SK-N-SH (cell line): ENCODE results near the gene CEP85. TPM values are rescaled to one million over a fixed set of nuclear protein-coding genes. Genes with fewer than 3 reads are reported as not detected.

Experiments
- CTCF ChIA-PET: fragments of 300-600, 350-600 bp; formaldehyde crosslinking; extraction: SDS; loops from one replicate; lab custom pipeline; 2021; lab: Yijun Ruan, JAX
- POLR2A ChIA-PET: fragments of 350-600 bp; sonication (Branson Sonifier 250); formaldehyde crosslinking; extraction: SDS; loops from one replicate; lab custom pipeline; 2020; ENCODE audit warnings: antibody characterized with exemption, inconsistent platforms; lab: Yijun Ruan, JAX
- DNase-seq: peaks from one replicate; pipeline ENCODE4 v3.0.0; 2012
- H2AFZ ChIP-seq: fragments of 200-600 bp; sonication (generic); 2 replicates; pipeline ENCODE4 v1.8.1; 2016; ENCODE audit warnings: antibody characterized with exemption, mild to moderate bottlenecking, low read depth
- H3F3A ChIP-seq: fragments of 200-600 bp; sonication (generic); replicated peaks from 2 replicates; pipeline ENCODE3; 2016; ENCODE audit warnings: antibody characterized with exemption, mild to moderate bottlenecking; ENCODE audit not compliant: insufficient read depth
- H3K27ac ChIP-seq, 2 experiments: fragments of 200-500 bp in 1 of 2; fragments of 200-600 bp in 1 of 2; sonication (Bioruptor generic) in 1 of 2; sonication (generic), shearing (Covaris generic) in 1 of 2; 2 replicates each; pipeline versions ENCODE4 v1.5.1 to v1.6.1; 2014 to 2016; ENCODE audit warnings: low read depth in 2 of 2, inconsistent platforms in 1 of 2, low read length in 1 of 2, mild to moderate bottlenecking in 1 of 2, mixed read lengths in 1 of 2
- H3K27me3 ChIP-seq: fragments of 200-600 bp; sonication (generic), shearing (Covaris generic); 2 replicates; pipeline ENCODE4 v1.6.1; 2016; ENCODE audit warnings: mixed run types; ENCODE audit not compliant: insufficient read depth
- H3K36me3 ChIP-seq, 2 experiments: fragments of 200-500 bp in 1 of 2; fragments of 200-600 bp in 1 of 2; sonication (Bioruptor generic) in 1 of 2; sonication (generic) in 1 of 2; replicated peaks in 1 of 2; 2 replicates each; pipeline versions ENCODE3 to v1.5.1; 2014 to 2016; ENCODE audit warnings: low read length in 1 of 2, mild to moderate bottlenecking in 1 of 2; ENCODE audit not compliant: insufficient read depth in 2 of 2, control insufficient read depth in 1 of 2
- H3K4me1 ChIP-seq, 2 experiments: fragments of 200-500 bp in 1 of 2; fragments of 200-600 bp in 1 of 2; sonication (Bioruptor generic) in 1 of 2; sonication (generic), shearing (Covaris generic) in 1 of 2; 2 replicates each; pipeline versions ENCODE4 v1.5.1 to v1.6.1; 2014 to 2016; ENCODE audit warnings: low read depth in 1 of 2, low read length in 1 of 2, mixed run types in 1 of 2; ENCODE audit not compliant: insufficient read depth in 2 of 2, control insufficient read depth in 1 of 2
- H3K4me2 ChIP-seq: fragments of 200-600 bp; sonication (generic), shearing (Covaris generic); 2 replicates; pipeline ENCODE4 v1.6.1; 2017; ENCODE audit warnings: mixed run types
- H3K4me3 ChIP-seq, 2 experiments: fragments of 200-500 bp in 1 of 2; fragments of 200-600 bp in 1 of 2; sonication (Bioruptor generic) in 1 of 2; sonication (generic), shearing (Covaris generic) in 1 of 2; 2 replicates each; pipeline versions ENCODE4 v1.5.1 to v1.8.1; 2014 to 2016; ENCODE audit warnings: low read depth in 2 of 2, inconsistent platforms in 1 of 2, low read length in 1 of 2, mild to moderate bottlenecking in 1 of 2, mixed read lengths in 1 of 2, moderate library complexity in 1 of 2
- H3K79me2 ChIP-seq: fragments of 200-600 bp; sonication (generic); 2 replicates; pipeline ENCODE4 v1.8.1; 2017; ENCODE audit warnings: mild to moderate bottlenecking; ENCODE audit not compliant: insufficient read depth
- H3K9ac ChIP-seq: fragments of 200-600 bp; sonication (generic); 2 replicates; pipeline ENCODE4 v1.6.1; 2017; ENCODE audit warnings: mixed run types
- H3K9me2 ChIP-seq: fragments of 200-600 bp; sonication (generic); 2 replicates; pipeline ENCODE4 v1.6.1; 2017; ENCODE audit warnings: mixed run types
- H3K9me3 ChIP-seq: fragments of 200-600 bp; sonication (generic); 2 replicates; pipeline ENCODE4 v1.6.1; 2017; ENCODE audit warnings: mixed run types, mild to moderate bottlenecking, moderate library complexity
- H4K20me1 ChIP-seq: fragments of 200-600 bp; sonication (generic); 2 replicates; pipeline ENCODE4 v1.6.1; 2017; ENCODE audit warnings: mild to moderate bottlenecking, mixed run types; ENCODE audit not compliant: insufficient read depth
- CHD2 ChIP-seq: fragments of 150-350 bp; IDR thresholded peaks from 2 replicates; pipeline ENCODE4 v1.6.1; 2018; ENCODE audit warnings: low read length; ENCODE audit not compliant: partially characterized antibody
- ELF1 ChIP-seq: IDR thresholded peaks from 2 replicates; pipeline ENCODE4 v1.4.0; 2012
- FOXJ3 ChIP-seq: sonication (generic); formaldehyde crosslinking; IDR thresholded peaks from 2 replicates; pipeline ENCODE4 v1.5.1; 2020; ENCODE audit warnings: mild to moderate bottlenecking, missing genetic modification reagents
- FOXM1 ChIP-seq: IDR thresholded peaks from 2 replicates; pipeline ENCODE4 v1.4.0; 2012; ENCODE audit warnings: low read depth, mild to moderate bottlenecking
- JUND ChIP-seq: IDR thresholded peaks from 2 replicates; pipeline ENCODE4 v1.4.0; 2012
- MEF2A ChIP-seq: IDR thresholded peaks from 2 replicates; pipeline ENCODE4 v1.4.0; 2012; ENCODE audit warnings: low read depth, borderline replicate concordance
- NFIC ChIP-seq: IDR thresholded peaks from 2 replicates; pipeline ENCODE4 v1.4.0; 2012; ENCODE audit warnings: borderline replicate concordance
- NRF1 ChIP-seq: IDR thresholded peaks from 2 replicates; pipeline ENCODE4 v1.6.1; 2012; ENCODE audit warnings: low read depth, mild to moderate bottlenecking, low read length
- POLR2AphosphoS5 ChIP-seq: IDR thresholded peaks from 2 replicates; pipeline ENCODE4 v1.6.1; 2012; ENCODE audit warnings: low read depth, low read length
- SIN3A ChIP-seq: IDR thresholded peaks from 2 replicates; pipeline ENCODE4 v1.6.1; 2012; ENCODE audit warnings: low read depth, mild to moderate bottlenecking, low read length, moderate library complexity, borderline replicate concordance
- TAF1 ChIP-seq: IDR thresholded peaks from 2 replicates; pipeline ENCODE4 v1.6.1; 2012; ENCODE audit warnings: low read depth, mild to moderate bottlenecking, low read length, moderate library complexity, borderline replicate concordance
- TCF12 ChIP-seq: IDR thresholded peaks from 2 replicates; pipeline ENCODE4 v1.4.0; 2012
- YY1 ChIP-seq: IDR thresholded peaks from 2 replicates; pipeline ENCODE4 v1.4.0; 2012; ENCODE audit warnings: low read depth, mild to moderate bottlenecking
- WGBS: methylation state at CpG from one replicate; pipeline ENCODE4 v1.1.6; 2017; ENCODE audit warnings: low lambda C conversion rate; 5-methylcytosine and 5-hydroxymethylcytosine counted together
- polyA plus RNA-seq, 3 experiments: library from polyadenylated mRNA; depleted of rRNA; stranded (reverse); fragments of >200 nt; gene quantifications; 2 replicates each; pipeline ENCODE4 v1.2.3, GENCODE V29; 2012
- TF ChIP-seq, protein P1 (sequence below): IDR thresholded peaks from 2 replicates; pipeline ENCODE4 v1.4.0; 2012; ENCODE audit warnings: low read depth, borderline replicate concordance
- TF ChIP-seq, protein P2 (sequence below): fragments of 150-350 bp; IDR thresholded peaks from 2 replicates; pipeline ENCODE4 v1.6.1; 2017; ENCODE audit warnings: antibody characterized with exemption, low read length, low read depth, borderline replicate concordance
- TF ChIP-seq, protein P3 (sequence below): IDR thresholded peaks from 2 replicates; pipeline ENCODE4 v1.4.0; 2012; ENCODE audit warnings: low read depth
- TF ChIP-seq, protein P4 (sequence below): fragments of 150-350 bp; IDR thresholded peaks from 2 replicates; pipeline ENCODE4 v1.6.1; 2016; ENCODE audit warnings: mild to moderate bottlenecking, low read depth, low read length

The CEP85 gene
- polyA plus RNA-seq, 1 of the 3 experiments (the other 2 are of a cell fraction) = 12.1 TPM

DNA sequence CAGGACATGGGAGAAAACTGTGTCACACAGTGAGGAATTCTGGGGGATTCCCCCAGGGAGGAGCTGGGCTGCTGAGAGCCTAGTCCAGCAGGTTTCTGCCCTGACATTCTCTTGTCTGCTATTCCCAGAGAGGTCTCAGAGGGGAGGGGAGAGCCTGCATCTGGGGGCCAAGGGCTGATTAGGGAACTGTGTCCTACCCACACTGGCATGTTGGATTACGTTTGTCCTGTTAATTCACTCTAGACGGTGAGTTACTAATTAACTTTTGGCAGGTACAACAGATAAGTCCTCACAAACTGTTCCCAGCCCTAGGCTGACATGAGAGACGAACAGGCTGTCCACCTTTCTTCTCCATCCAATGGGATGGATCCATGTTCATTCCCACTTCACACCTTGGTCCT, 43.3 kb downstream of the CEP85 start:
- WGBS = 92% methylated on average over 3 of the region's 3 CpGs
- no peak overlapping the region for H3K4me2 ChIP-seq
- no peaks in the 10 kb centered on the region for H3K9me2 ChIP-seq
- H2AFZ ChIP-seq = no peak overlapping the region
- peaks cover 9 to 25% of the 10 kb centered on the region in 2 experiments for H3K36me3 ChIP-seq
- H3K9me3 ChIP-seq = no peaks in the 10 kb centered on the region
- H4K20me1 ChIP-seq = peaks cover 14% of the 10 kb centered on the region
- no peak for DNase-seq
- TF ChIP-seq FOXJ3 (no peak), SIN3A (no peak), CHD2 (no peak), POLR2AphosphoS5 (no peak), TCF12 (no peak), ELF1 (no peak), MEF2A (no peak), NRF1 (no peak), FOXM1 (no peak), TAF1 (no peak), NFIC (no peak), JUND (no peak), YY1 (no peak)
- TF ChIP-seq, protein P1, sequence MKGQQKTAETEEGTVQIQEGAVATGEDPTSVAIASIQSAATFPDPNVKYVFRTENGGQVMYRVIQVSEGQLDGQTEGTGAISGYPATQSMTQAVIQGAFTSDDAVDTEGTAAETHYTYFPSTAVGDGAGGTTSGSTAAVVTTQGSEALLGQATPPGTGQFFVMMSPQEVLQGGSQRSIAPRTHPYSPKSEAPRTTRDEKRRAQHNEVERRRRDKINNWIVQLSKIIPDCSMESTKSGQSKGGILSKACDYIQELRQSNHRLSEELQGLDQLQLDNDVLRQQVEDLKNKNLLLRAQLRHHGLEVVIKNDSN = no peak
- TF ChIP-seq, protein P2, sequence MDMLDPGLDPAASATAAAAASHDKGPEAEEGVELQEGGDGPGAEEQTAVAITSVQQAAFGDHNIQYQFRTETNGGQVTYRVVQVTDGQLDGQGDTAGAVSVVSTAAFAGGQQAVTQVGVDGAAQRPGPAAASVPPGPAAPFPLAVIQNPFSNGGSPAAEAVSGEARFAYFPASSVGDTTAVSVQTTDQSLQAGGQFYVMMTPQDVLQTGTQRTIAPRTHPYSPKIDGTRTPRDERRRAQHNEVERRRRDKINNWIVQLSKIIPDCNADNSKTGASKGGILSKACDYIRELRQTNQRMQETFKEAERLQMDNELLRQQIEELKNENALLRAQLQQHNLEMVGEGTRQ = no peak
- TF ChIP-seq, protein P3, sequence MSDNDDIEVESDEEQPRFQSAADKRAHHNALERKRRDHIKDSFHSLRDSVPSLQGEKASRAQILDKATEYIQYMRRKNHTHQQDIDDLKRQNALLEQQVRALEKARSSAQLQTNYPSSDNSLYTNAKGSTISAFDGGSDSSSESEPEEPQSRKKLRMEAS = no peak
- TF ChIP-seq, protein P4, sequence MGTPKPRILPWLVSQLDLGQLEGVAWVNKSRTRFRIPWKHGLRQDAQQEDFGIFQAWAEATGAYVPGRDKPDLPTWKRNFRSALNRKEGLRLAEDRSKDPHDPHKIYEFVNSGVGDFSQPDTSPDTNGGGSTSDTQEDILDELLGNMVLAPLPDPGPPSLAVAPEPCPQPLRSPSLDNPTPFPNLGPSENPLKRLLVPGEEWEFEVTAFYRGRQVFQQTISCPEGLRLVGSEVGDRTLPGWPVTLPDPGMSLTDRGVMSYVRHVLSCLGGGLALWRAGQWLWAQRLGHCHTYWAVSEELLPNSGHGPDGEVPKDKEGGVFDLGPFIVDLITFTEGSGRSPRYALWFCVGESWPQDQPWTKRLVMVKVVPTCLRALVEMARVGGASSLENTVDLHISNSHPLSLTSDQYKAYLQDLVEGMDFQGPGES = no peak
- POLR2A ChIA-PET = no interaction called here
- peak overlapping the region in 1 of 2 experiments; percentile 87; a peak in 3 of 4 replicates for H3K27ac ChIP-seq
- peaks cover 36 to 55% of the 10 kb centered on the region in 2 experiments; a peak in 3 of 4 replicates for H3K4me1 ChIP-seq
- no peaks in the 10 kb centered on the region for H3K27me3 ChIP-seq
- H3K79me2 ChIP-seq = peaks cover 31% of the 10 kb centered on the region
- H3K9ac ChIP-seq = no peak overlapping the region
- H3F3A ChIP-seq = peaks cover 51% of the 10 kb centered on the region
- H3K4me3 ChIP-seq = no peak overlapping the region
- CTCF ChIA-PET = interaction anchor here (1.2 to 9.5 kb wide), 11 partner anchors 10 to 171 kb away, joined by 3 to 204 read pairs (median 8); partner anchors contain the start of genes CD52, CEP85 and ZNF593
